NCI-H82 treated with DMSO at 0.1 percent for 48 hours (cell line): Measurements from ENCODE around the gene SHISA9.
A peak's percentile ranks its signal among the peaks of the same experiment; 100 is the strongest.

Experiments
- DNase-seq: peaks from one replicate; lab custom pipeline; 2025; ENCODE audit not compliant: unreplicated experiment; lab: John Stamatoyannopoulos, UW

SHISA9 gene

GRCh38 chr16:13157082-13157481 lies 255.7 kb downstream of the SHISA9 start:
- no peak for DNase-seq

GRCh38 chr16:13158427-13158826 lies 257.0 kb downstream of the SHISA9 start:
- DNase-seq: no peak

GRCh38 chr16:13165024-13165423 lies 263.6 kb downstream of the SHISA9 start:
- no peak for DNase-seq

- DNase-seq: peak; percentile 78
Measured at GRCh38 chr16:13168091-13168572, 266.7 kb downstream of the SHISA9 start.

GRCh38 chr16:13171313-13171712 lies 269.9 kb downstream of the SHISA9 start:
- DNase-seq: no peak

- no peak for DNase-seq
Measured at GRCh38 chr16:13176711-13177110, 275.3 kb downstream of the SHISA9 start.

- DNase-seq: peak; percentile 7
Measured at GRCh38 chr16:13178318-13178717, 276.9 kb downstream of the SHISA9 start.

- DNase-seq: no peak
Measured at GRCh38 chr16:13181432-13181831, 280.0 kb downstream of the SHISA9 start.

- no peak for DNase-seq
Measured at GRCh38 chr16:13186813-13187212, 285.4 kb downstream of the SHISA9 start.

- DNase-seq: no peak
Measured at GRCh38 chr16:13189250-13189649, 287.9 kb downstream of the SHISA9 start.

- DNase-seq: no peak
Measured at GRCh38 chr16:13193721-13194120, 292.3 kb downstream of the SHISA9 start.

GRCh38 chr16:13194766-13195165 lies 293.4 kb downstream of the SHISA9 start:
- DNase-seq: no peak

- no peak for DNase-seq
Measured at GRCh38 chr16:13203725-13204124, 302.3 kb downstream of the SHISA9 start.

- no peak for DNase-seq
Measured at GRCh38 chr16:13205352-13205751, 304.0 kb downstream of the SHISA9 start.

GRCh38 chr16:13206606-13207005 lies 305.2 kb downstream of the SHISA9 start:
- no peak for DNase-seq

GRCh38 chr16:13207151-13207550 lies 305.8 kb downstream of the SHISA9 start:
- no peak for DNase-seq

- DNase-seq: no peak
Measured at GRCh38 chr16:13223666-13224065, 322.3 kb downstream of the SHISA9 start.

- DNase-seq: no peak
Measured at GRCh38 chr16:13229039-13229438, 327.6 kb downstream of the SHISA9 start.

- DNase-seq: no peak
Measured at GRCh38 chr16:13231365-13231764, 330.0 kb downstream of the SHISA9 start.

- no peak for DNase-seq
Measured at GRCh38 chr16:13234999-13235398, 333.6 kb downstream of the SHISA9 start.

GRCh38 chr16:13236308-13236707 lies 334.9 kb downstream of the SHISA9 start:
- DNase-seq: no peak

- DNase-seq: no peak
Measured at GRCh38 chr16:13238182-13238581, 336.8 kb downstream of the SHISA9 start.

- no peak for DNase-seq
Measured at GRCh38 chr16:13242201-13242600, 340.8 kb downstream of the SHISA9 start.

- no peak for DNase-seq
Measured at GRCh38 chr16:13244770-13245169, 343.4 kb downstream of the SHISA9 start.
